Stomach (tissue), 9 donors: ENCODE results near the gene LRIG1. TPM values are rescaled to one million over a fixed set of nuclear protein-coding genes. Genes with fewer than 3 reads are reported as not detected.

Experiments
- DNase-seq, 2 donors: peaks; one replicate each; pipeline versions ENCODE4 v3.0.0 to v3.0.0-alpha.2; 2013 to 2019
- H3K27ac ChIP-seq, 5 donors: fragments of 200-600 bp in 4 of 5; sonication (generic) in 4 of 5; one replicate each; pipeline ENCODE4 v1.5.1; 2013 to 2019; ENCODE audit warnings: mild to moderate bottlenecking in 1 of 5, moderate library complexity in 1 of 5
- H3K27me3 ChIP-seq, 3 donors: fragments of 200-600 bp; sonication (generic); one replicate each; pipeline ENCODE4 v1.5.1; 2017 to 2019; ENCODE audit warnings: mixed run types in 1 of 3
- H3K36me3 ChIP-seq, 4 donors: fragments of 200-600 bp; sonication (generic); 1 replicate in 3 of 4; 2 replicates in 1 of 4; pipeline ENCODE4 v1.5.1; 2016 to 2019
- H3K4me1 ChIP-seq, 4 donors: fragments of 200-600 bp; sonication (generic); one replicate each; pipeline ENCODE4 v1.5.1; 2016 to 2019
- H3K4me3 ChIP-seq, 4 donors: fragments of 200-600 bp; sonication (generic) in 3 of 4; one replicate each; pipeline ENCODE4 v1.5.1; 2016 to 2019; ENCODE audit warnings: mild to moderate bottlenecking in 1 of 4
- H3K9me3 ChIP-seq, 4 donors: fragments of 200-600 bp; sonication (generic); one replicate each; pipeline ENCODE4 v1.5.1; 2016 to 2019
- CTCF ChIP-seq, 7 experiments: fragments of 450-650 bp in 4 of 7; fragments of 200-600 bp in 3 of 7; sonication (generic) in 3 of 7; IDR thresholded peaks; one replicate each; pipeline ENCODE4 v1.5.1; 2016 to 2019; ENCODE audit warnings: antibody characterized with exemption in 7 of 7, control low read depth in 2 of 7, mild to moderate bottlenecking in 1 of 7
- EP300 ChIP-seq: sonication (generic); formaldehyde crosslinking; IDR thresholded peaks from one replicate; pipeline ENCODE4 v1.6.1; 2017; ENCODE audit warnings: antibody characterized with exemption
- POLR2A ChIP-seq, 4 donors: fragments of 450-650 bp; IDR thresholded peaks; one replicate each; pipeline ENCODE4 v1.6.1; 2016; ENCODE audit warnings: antibody characterized with exemption in 4 of 4, control low read depth in 2 of 4, mild to moderate bottlenecking in 1 of 4, moderate library complexity in 1 of 4
- POLR2AphosphoS5 ChIP-seq, 3 donors: sonication (generic); formaldehyde crosslinking; IDR thresholded peaks; one replicate each; pipeline ENCODE4 v1.6.1; 2016; ENCODE audit warnings: antibody characterized with exemption in 3 of 3
- WGBS, 5 donors: extraction: QIAGEN DNeasy Blood & Tissue Kit in 3 of 5; methylation state at CpG; one replicate each; pipeline versions ENCODE4 v1.1.5 to v1.1.7; 2013 to 2018; 5-methylcytosine and 5-hydroxymethylcytosine counted together
- intact Hi-C: fragments of 100-400 bp; cut with DNase I; formaldehyde crosslinking; loops from one replicate; pipeline ENCODE4 v1.15.1; 2023; ENCODE audit warnings: low total_unique reads
- polyA plus RNA-seq, 3 donors: library from polyadenylated mRNA; stranded (reverse); fragments of 200-250 nt; gene quantifications; one replicate each; pipeline ENCODE4 v1.2.3, GENCODE V29; 2013
- total RNA-seq, 5 donors: library from RNA; depleted of rRNA; stranded (reverse); fragments of >200 nt; gene quantifications; one replicate each; pipeline versions ENCODE4 v1.1.0 to v1.2.3, GENCODE V29; 2014 to 2016
- donor health status: healthy with polysubstance abuse.
- donor health status: Bipolar disorder and iron deficiency.
- donor health status: healthy.

LRIG1 gene
- total and polyA plus RNA-seq, 8 donors, result 20.2 to 278 (median 87.0) TPM

- Histone ChIP-seq H3K4me3 (no peak overlapping the region), H3K36me3 (no peaks in the 10 kb centered on the region), H3K27me3 (no peaks in the 10 kb centered on the region), H3K4me1 (peaks cover 80 to 100% (median 97%) of the 10 kb centered on the region in 4 donors), H3K9me3 (no peaks in the 10 kb centered on the region), H3K27ac (peak overlapping the region; percentile 53 to 96 (median 73))
- 29 to 54% (median 36%) methylated on average over 9 of the region's 9 CpGs for WGBS, 5 donors
- peak in 1 of 2 donors; percentile 53 for DNase-seq
- intact Hi-C loops, result no loop called here
- TF ChIP-seq CTCF (IDR thresholded peaks at IDR 0.05) (no peak), POLR2AphosphoS5 (IDR thresholded peaks at IDR 0.05) (peak in 1 of 3 donors; percentile 18)
Measured at GRCh38 chr3:66475386-66476020, 25.3 kb downstream of the LRIG1 start.

- intact Hi-C loops, result no loop called here
- no peaks in the 10 kb centered on the region for H3K36me3 ChIP-seq
- H3K27ac ChIP-seq, result peak overlapping the region in 4 of 5 donors; percentile 26 to 96 (median 82)
- no peaks in the 10 kb centered on the region for H3K27me3 ChIP-seq
- no peaks in the 10 kb centered on the region for H3K9me3 ChIP-seq
- TF ChIP-seq POLR2AphosphoS5 (IDR thresholded peaks at IDR 0.05) (no peak), EP300 (no peak), POLR2A (IDR thresholded peaks at IDR 0.05) (no peak), CTCF (IDR thresholded peaks at IDR 0.05) (no peak)
- H3K4me3 ChIP-seq, result no peak overlapping the region
- H3K4me1 ChIP-seq, result peaks cover 67 to 100% (median 88%) of the 10 kb centered on the region in 4 donors
- DNase-seq, result no peak
- 16 to 38% (median 22%) methylated on average over 11 of the region's 11 CpGs for WGBS, 5 donors
Measured at GRCh38 chr3:66473692-66474091, 27.1 kb downstream of the LRIG1 start.

GRCh38 chr3:66473181-66473580 is 27.6 kb downstream of the LRIG1 start:
- peaks cover 67 to 100% (median 87%) of the 10 kb centered on the region in 4 donors for H3K4me1 ChIP-seq
- no peaks in the 10 kb centered on the region for H3K27me3 ChIP-seq
- H3K4me3 ChIP-seq, result peak overlapping the region in 2 of 4 donors; percentile 0 to 3
- peak in 1 of 2 donors; percentile 45 for DNase-seq
- H3K9me3 ChIP-seq, result no peaks in the 10 kb centered on the region
- TF ChIP-seq CTCF (IDR thresholded peaks at IDR 0.05) (no peak), EP300 (no peak), POLR2A (IDR thresholded peaks at IDR 0.05) (no peak), POLR2AphosphoS5 (IDR thresholded peaks at IDR 0.05) (no peak)
- H3K27ac ChIP-seq, result peak overlapping the region in 4 of 5 donors; percentile 26 to 96 (median 82)
- 22 to 34% (median 26%) methylated on average over 4 of the region's 4 CpGs for WGBS, 5 donors
- intact Hi-C loops, result no loop called here
- H3K36me3 ChIP-seq, result no peaks in the 10 kb centered on the region

GRCh38 chr3:66472313-66473134 is 28.3 kb downstream of the LRIG1 start:
- DNase-seq, result no peak
- Histone ChIP-seq H3K4me1 (peaks cover 67 to 100% (median 86%) of the 10 kb centered on the region in 4 donors), H3K36me3 (no peaks in the 10 kb centered on the region), H3K9me3 (no peaks in the 10 kb centered on the region), H3K4me3 (peak overlapping the region in 2 of 4 donors; percentile 0 to 3), H3K27me3 (no peaks in the 10 kb centered on the region), H3K27ac (peak overlapping the region in 4 of 5 donors; percentile 26 to 96 (median 82))
- TF ChIP-seq CTCF (IDR thresholded peaks at IDR 0.05) (no peak), POLR2A (IDR thresholded peaks at IDR 0.05) (no peak), POLR2AphosphoS5 (IDR thresholded peaks at IDR 0.05) (peak in 1 of 3 donors; percentile 44), EP300 (no peak)
- 28 to 39% (median 37%) methylated on average over 12 of the region's 12 CpGs for WGBS, 5 donors
- intact Hi-C loops, result no loop called here
